ENCODE results near the gene LARGE1. TPM values are rescaled to one million over a fixed set of nuclear protein-coding genes. Genes with fewer than 3 reads are reported as not detected.

The LARGE1 gene
- total and polyA plus RNA-seq, 9 of the 15 experiments (the other 6 are each of a cell fraction or from before 2014, with no cell fraction given), result 0.01 to 0.66 (median 0.14) TPM; not detected in 2

GRCh38 chr22:33678523-33678922 lies 241.8 kb downstream of the LARGE1 start:
- no peak for FAIRE-seq
- H3K4me3 ChIP-seq, result no peak overlapping the region
- no peaks in the 10 kb centered on the region for H3K4me1 ChIP-seq (replicated peaks in 1 of 2; ENCODE audit: control insufficient read depth in 2 of 2, insufficient read depth in 2 of 2, low read length in 2 of 2)
- no peaks in the 10 kb centered on the region for H3K27me3 ChIP-seq (ENCODE audit: control insufficient read depth in 2 of 2, insufficient read depth in 2 of 2, low read length in 2 of 2)
- intact Hi-C loops (cut with micrococcal nuclease), result no loop called here
- in situ Hi-C loops (cut with MboI), result no loop called here
- ATAC-seq, result no peak
- TF ChIP-seq CBX3 (IDR thresholded peaks at IDR 0.05; ENCODE audit: borderline replicate concordance in 1 of 2, low read length in 2 of 2) (no peak), ZBTB26 (CRISPR knock-in tag; IDR thresholded peaks at IDR 0.05) (no peak)
- H3K9ac ChIP-seq (ENCODE audit: insufficient read depth in 1 of 2, low read depth in 2 of 2, low read length in 2 of 2), result no peak overlapping the region
- no peaks in the 10 kb centered on the region for H3K9me1 ChIP-seq (ENCODE audit: control insufficient read depth, insufficient read depth, low read length)
- H3K4me2 ChIP-seq (ENCODE audit: insufficient read depth, low read length), result no peak overlapping the region
- H3K27ac ChIP-seq (ENCODE audit: extremely low read depth, low read depth, low read length), result no peak overlapping the region
- no peaks in the 10 kb centered on the region for H4K20me1 ChIP-seq (replicated peaks; ENCODE audit: control insufficient read depth, insufficient read depth, low read length)
- no peaks in the 10 kb centered on the region for H3K36me3 ChIP-seq (ENCODE audit: control insufficient read depth, insufficient read depth, low read length)
- no peak for DNase-seq (ENCODE audit: extremely low read depth in 1 of 4, low spot score in 3 of 4)
- WGBS (ENCODE audit: insufficient coverage, low coverage, missing lambda C conversion rate), result 0% methylated on average over 8 of the region's 11 CpGs
- H2AFZ ChIP-seq (ENCODE audit: low read depth, low read length), result no peak overlapping the region
- no TSS peak for BruUV-seq (replicated peaks)
- H3K79me2 ChIP-seq (ENCODE audit: control insufficient read depth, insufficient read depth, low read length), result no peaks in the 10 kb centered on the region
- ChIA-PET POLR2A (no interaction called here), CTCF (ENCODE audit: low intra/inter-chr PET ratio) (no interaction called here)
- no peaks in the 10 kb centered on the region for H3K9me3 ChIP-seq (replicated peaks; ENCODE audit: control insufficient read depth, insufficient read depth, low read depth, low read length)

GRCh38 chr22:33677536-33677935 lies 242.7 kb downstream of the LARGE1 start:
- WGBS (ENCODE audit: insufficient coverage, low coverage, missing lambda C conversion rate), result 0% methylated on average over 4 of the region's 4 CpGs
- Histone ChIP-seq H2AFZ (ENCODE audit: low read depth, low read length) (no peak overlapping the region), H4K20me1 (replicated peaks; ENCODE audit: control insufficient read depth, insufficient read depth, low read length) (no peaks in the 10 kb centered on the region), H3K9me1 (ENCODE audit: control insufficient read depth, insufficient read depth, low read length) (no peaks in the 10 kb centered on the region), H3K27me3 (ENCODE audit: control insufficient read depth in 2 of 2, insufficient read depth in 2 of 2, low read length in 2 of 2) (no peaks in the 10 kb centered on the region), H3K36me3 (ENCODE audit: control insufficient read depth, insufficient read depth, low read length) (no peaks in the 10 kb centered on the region), H3K9ac (ENCODE audit: insufficient read depth in 1 of 2, low read depth in 2 of 2, low read length in 2 of 2) (no peak overlapping the region), H3K4me2 (ENCODE audit: insufficient read depth, low read length) (no peak overlapping the region), H3K27ac (ENCODE audit: extremely low read depth, low read depth, low read length) (no peak overlapping the region), H3K79me2 (ENCODE audit: control insufficient read depth, insufficient read depth, low read length) (no peaks in the 10 kb centered on the region), H3K4me1 (replicated peaks in 1 of 2; ENCODE audit: control insufficient read depth in 2 of 2, insufficient read depth in 2 of 2, low read length in 2 of 2) (no peaks in the 10 kb centered on the region), H3K9me3 (replicated peaks; ENCODE audit: control insufficient read depth, insufficient read depth, low read depth, low read length) (no peaks in the 10 kb centered on the region), H3K4me3 (no peak overlapping the region)
- no TSS peak for BruUV-seq (replicated peaks)
- ChIA-PET POLR2A (no interaction called here), CTCF (ENCODE audit: low intra/inter-chr PET ratio) (no interaction called here)
- intact Hi-C loops (cut with micrococcal nuclease), result no loop called here
- TF ChIP-seq KAT2B (IDR thresholded peaks at IDR 0.05; ENCODE audit: low read depth, low read length), result no peak
- no peak for TF ChIP-seq BCOR (IDR thresholded peaks at IDR 0.05)
- TF ChIP-seq JUNB (CRISPR knock-in tag; conservative IDR thresholded peaks at IDR 0.05), result no peak
- TF ChIP-seq USF2 (CRISPR knock-in tag; IDR thresholded peaks at IDR 0.05), result no peak
- no peak for TF ChIP-seq POU5F1 (IDR thresholded peaks at IDR 0.05; ENCODE audit: borderline replicate concordance, low read depth, low read length, partially characterized antibody)
- no peak for TF ChIP-seq HDAC3 (IDR thresholded peaks at IDR 0.05; ENCODE audit: borderline replicate concordance, partially characterized antibody)
- TF ChIP-seq KLF10 (CRISPR knock-in tag; IDR thresholded peaks at IDR 0.05), result no peak
- in situ Hi-C loops (cut with MboI), result no loop called here
- FAIRE-seq (no peak), ATAC-seq (no peak), DNase-seq (ENCODE audit: extremely low read depth in 1 of 4, low spot score in 3 of 4) (no peak)

Measured in K562 (cell line).